MM.1S (cell line): ENCODE results near the gene PIGC.

ENCODE experiments used
- DNase-seq: peaks from one replicate; pipeline ENCODE4 v3.0.0-alpha.2; 2015
- H2AFZ ChIP-seq: fragments of 300-600 bp; sonication (generic); 2 replicates; pipeline ENCODE4 v1.6.0; 2016; ENCODE audit warnings: antibody characterized with exemption, low read length
- H3F3A ChIP-seq: fragments of 300-600 bp; sonication (generic); 2 replicates; pipeline ENCODE4 v1.6.1; 2016; ENCODE audit warnings: mild to moderate bottlenecking, antibody characterized with exemption, low read length, moderate library complexity, mixed read lengths; ENCODE audit not compliant: insufficient read depth
- H3K27ac ChIP-seq: fragments of 300-600 bp; sonication (generic); 2 replicates; pipeline ENCODE4 v1.5.1; 2016; ENCODE audit warnings: mild to moderate bottlenecking, low read length
- H3K27me3 ChIP-seq: fragments of 300-600 bp; sonication (generic); replicated peaks from 2 replicates; pipeline ENCODE4 v1.6.0; 2016; ENCODE audit warnings: low read length; ENCODE audit not compliant: insufficient read depth
- H3K36me3 ChIP-seq: fragments of 300-600 bp; sonication (generic); replicated peaks from 2 replicates; pipeline ENCODE4 v1.6.1; 2016; ENCODE audit warnings: mild to moderate bottlenecking, low read length, mixed read lengths; ENCODE audit not compliant: insufficient read depth
- H3K4me1 ChIP-seq: fragments of 300-600 bp; sonication (generic); 2 replicates; pipeline ENCODE4 v1.6.1; 2016; ENCODE audit warnings: low read length, mixed read lengths
- H3K4me2 ChIP-seq: fragments of 300-600 bp; sonication (generic); 2 replicates; pipeline ENCODE4 v1.6.0; 2016; ENCODE audit warnings: low read depth, low read length
- H3K4me3 ChIP-seq: fragments of 300-600 bp; sonication (generic); 2 replicates; pipeline ENCODE4 v1.5.1; 2016; ENCODE audit warnings: low read length, mixed read lengths
- H3K79me2 ChIP-seq: fragments of 300-600 bp; sonication (generic); 2 replicates; pipeline ENCODE4 v1.6.1; 2016; ENCODE audit warnings: mixed run types, low read length, mixed read lengths
- H3K9ac ChIP-seq: fragments of 300-600 bp; sonication (generic); 2 replicates; pipeline ENCODE4 v1.6.1; 2016; ENCODE audit warnings: low read length, mixed read lengths
- H3K9me2 ChIP-seq: fragments of 300-600 bp; sonication (generic); replicated peaks from 2 replicates; pipeline ENCODE4 v1.6.1; 2016; ENCODE audit warnings: mild to moderate bottlenecking, low read length, mixed read lengths; ENCODE audit not compliant: insufficient read depth
- H3K9me3 ChIP-seq: fragments of 300-600 bp; sonication (generic); replicated peaks from 2 replicates; pipeline ENCODE4 v1.6.1; 2016; ENCODE audit warnings: mild to moderate bottlenecking, low read length, mixed read lengths; ENCODE audit not compliant: insufficient read depth
- H4K20me1 ChIP-seq: fragments of 300-600 bp; sonication (generic); 2 replicates; pipeline ENCODE4 v1.6.1; 2016; ENCODE audit warnings: mild to moderate bottlenecking, low read length, moderate library complexity, mixed read lengths; ENCODE audit not compliant: insufficient read depth
- EZH2 ChIP-seq: fragments of 300-600 bp; sonication (generic); optimal IDR thresholded peaks from 2 replicates; pipeline ENCODE3; 2017; ENCODE audit warnings: low read depth, mild to moderate bottlenecking, antibody characterized with exemption, low read length, mixed read lengths
- EZH2phosphoT487 ChIP-seq: fragments of 300-600 bp; sonication (generic); IDR thresholded peaks from 2 replicates; pipeline ENCODE4 v1.6.1; 2018; ENCODE audit warnings: antibody characterized with exemption, low read length
- TF ChIP-seq, protein P1 (sequence below): fragments of 300-600 bp; sonication (generic); IDR thresholded peaks from 2 replicates; pipeline ENCODE4 v1.5.1; 2016; ENCODE audit warnings: antibody characterized with exemption, low read length, mixed read lengths

Gene PIGC

GRCh38 chr1:172431721-172432192 lies 12.1 kb downstream of the PIGC start:
- Histone ChIP-seq H3K27ac (no peak overlapping the region), H3K27me3 (no peaks in the 10 kb centered on the region), H4K20me1 (no peaks in the 10 kb centered on the region; the same call in 1 of the 2 replicates), H3K4me1 (peaks cover 6% of the 10 kb centered on the region; the same call in 1 of the 2 replicates), H3K4me2 (no peak overlapping the region), H2AFZ (no peak overlapping the region), H3K9me3 (no peaks in the 10 kb centered on the region), H3K4me3 (no peak overlapping the region), H3K79me2 (no peaks in the 10 kb centered on the region), H3K9me2 (no peaks in the 10 kb centered on the region), H3F3A (no peaks in the 10 kb centered on the region), H3K9ac (no peak overlapping the region), H3K36me3 (no peaks in the 10 kb centered on the region)
- DNase-seq: no peak
- TF ChIP-seq EZH2 (no peak), EZH2phosphoT487 (no peak)
- TF ChIP-seq, protein P1, sequence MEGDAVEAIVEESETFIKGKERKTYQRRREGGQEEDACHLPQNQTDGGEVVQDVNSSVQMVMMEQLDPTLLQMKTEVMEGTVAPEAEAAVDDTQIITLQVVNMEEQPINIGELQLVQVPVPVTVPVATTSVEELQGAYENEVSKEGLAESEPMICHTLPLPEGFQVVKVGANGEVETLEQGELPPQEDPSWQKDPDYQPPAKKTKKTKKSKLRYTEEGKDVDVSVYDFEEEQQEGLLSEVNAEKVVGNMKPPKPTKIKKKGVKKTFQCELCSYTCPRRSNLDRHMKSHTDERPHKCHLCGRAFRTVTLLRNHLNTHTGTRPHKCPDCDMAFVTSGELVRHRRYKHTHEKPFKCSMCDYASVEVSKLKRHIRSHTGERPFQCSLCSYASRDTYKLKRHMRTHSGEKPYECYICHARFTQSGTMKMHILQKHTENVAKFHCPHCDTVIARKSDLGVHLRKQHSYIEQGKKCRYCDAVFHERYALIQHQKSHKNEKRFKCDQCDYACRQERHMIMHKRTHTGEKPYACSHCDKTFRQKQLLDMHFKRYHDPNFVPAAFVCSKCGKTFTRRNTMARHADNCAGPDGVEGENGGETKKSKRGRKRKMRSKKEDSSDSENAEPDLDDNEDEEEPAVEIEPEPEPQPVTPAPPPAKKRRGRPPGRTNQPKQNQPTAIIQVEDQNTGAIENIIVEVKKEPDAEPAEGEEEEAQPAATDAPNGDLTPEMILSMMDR: no peak

GRCh38 chr1:172431204-172431603 lies 12.7 kb downstream of the PIGC start:
- no peak for TF ChIP-seq EZH2
- no peak for TF ChIP-seq EZH2phosphoT487
- TF ChIP-seq, protein P1: no peak
- Histone ChIP-seq H4K20me1 (no peaks in the 10 kb centered on the region; the same call in 1 of the 2 replicates), H3K9me2 (no peaks in the 10 kb centered on the region), H3K79me2 (no peaks in the 10 kb centered on the region), H3K36me3 (no peaks in the 10 kb centered on the region), H3K4me1 (peaks cover 6% of the 10 kb centered on the region; the same call in 1 of the 2 replicates), H3K4me2 (no peak overlapping the region), H3K9ac (no peak overlapping the region), H2AFZ (no peak overlapping the region), H3K27ac (no peak overlapping the region), H3F3A (no peaks in the 10 kb centered on the region), H3K27me3 (no peaks in the 10 kb centered on the region), H3K4me3 (no peak overlapping the region), H3K9me3 (no peaks in the 10 kb centered on the region)
- DNase-seq: no peak

- Histone ChIP-seq H3K36me3 (no peaks in the 10 kb centered on the region), H3K9me2 (no peaks in the 10 kb centered on the region), H3K9me3 (no peaks in the 10 kb centered on the region), H3K27ac (no peak overlapping the region), H3K27me3 (no peaks in the 10 kb centered on the region), H3F3A (no peaks in the 10 kb centered on the region), H3K9ac (no peak overlapping the region), H3K4me2 (no peak overlapping the region), H2AFZ (no peak overlapping the region), H3K79me2 (no peaks in the 10 kb centered on the region), H3K4me3 (no peak overlapping the region), H4K20me1 (no peaks in the 10 kb centered on the region; the same call in 1 of the 2 replicates), H3K4me1 (peaks cover 6% of the 10 kb centered on the region; the same call in 1 of the 2 replicates)
- TF ChIP-seq, protein P1: no peak
- TF ChIP-seq EZH2 (no peak), EZH2phosphoT487 (no peak)
- DNase-seq: no peak
These were observed 13.8 kb downstream of the PIGC start for GRCh38 chr1:172430128-172430454.
